Measurements from ENCODE around the gene NTRK2. TPM values are rescaled to one million over a fixed set of nuclear protein-coding genes. Genes with fewer than 3 reads are reported as not detected.

Gene NTRK2
- polyA plus RNA-seq, 3 donors = 7.0 to 11.7 (median 11.1) TPM

GRCh38 chr9:84711936-84712335 is 42.4 kb downstream of the NTRK2 start:
- 63 to 73% (median 69%) methylated on average over 6 of the region's 6 CpGs for WGBS, 3 donors
- H3K27ac ChIP-seq (ENCODE audit: low read depth, low read length) = no peak overlapping the region

- no peak overlapping the region for H3K27ac ChIP-seq (ENCODE audit: low read depth, low read length)
- WGBS, 3 donors = 67 to 87% (median 83%) methylated on average over 3 of the region's 3 CpGs
Measured at GRCh38 chr9:84716217-84716616, 46.7 kb downstream of the NTRK2 start.

GRCh38 chr9:84718476-84718875 is 48.9 kb downstream of the NTRK2 start:
- no peak overlapping the region for H3K27ac ChIP-seq (ENCODE audit: low read depth, low read length)
- WGBS, 3 donors = 59 to 63% (median 61%) methylated on average over 5 of the region's 5 CpGs

- H3K27ac ChIP-seq (ENCODE audit: low read depth, low read length) = no peak overlapping the region
- 84 to 91% (median 89%) methylated on average over 5 of the region's 5 CpGs for WGBS, 3 donors
Measured at GRCh38 chr9:84722388-84722989, 53.0 kb downstream of the NTRK2 start.

GRCh38 chr9:84723426-84723825 is 53.9 kb downstream of the NTRK2 start:
- 80 to 90% (median 88%) methylated on average over 3 of the region's 3 CpGs for WGBS, 3 donors
- no peak overlapping the region for H3K27ac ChIP-seq (ENCODE audit: low read depth, low read length)

GRCh38 chr9:84731696-84732095 is 62.2 kb downstream of the NTRK2 start:
- WGBS, 3 donors = 85 to 91% (median 90%) methylated on average over 7 of the region's 7 CpGs
- H3K27ac ChIP-seq (ENCODE audit: low read depth, low read length) = no peak overlapping the region

- 84 to 91% (median 86%) methylated on average over 10 of the region's 10 CpGs for WGBS, 3 donors
Measured at GRCh38 chr9:84736081-84736480, 66.6 kb downstream of the NTRK2 start.

GRCh38 chr9:84736536-84736935 is 67.0 kb downstream of the NTRK2 start:
- 68 to 81% (median 72%) methylated on average over 1 of the region's 1 CpG for WGBS, 3 donors
- H3K27ac ChIP-seq (ENCODE audit: low read depth, low read length) = no peak overlapping the region

More at GRCh38 chr9:84736081-84736480, 66.6 kb downstream of the NTRK2 start:
- no peak overlapping the region for H3K27ac ChIP-seq (ENCODE audit: low read depth, low read length)

GRCh38 chr9:84738353-84738752 is 68.8 kb downstream of the NTRK2 start:
- 34 to 74% (median 69%) methylated on average over 1 of the region's 1 CpG for WGBS, 3 donors
- H3K27ac ChIP-seq (ENCODE audit: low read depth, low read length) = no peak overlapping the region

- H3K27ac ChIP-seq (ENCODE audit: low read depth, low read length) = no peak overlapping the region
Measured at GRCh38 chr9:84742261-84742660, 72.7 kb downstream of the NTRK2 start.

GRCh38 chr9:84744195-84744594 is 74.7 kb downstream of the NTRK2 start:
- WGBS, 3 donors = 90 to 95% (median 93%) methylated on average over 7 of the region's 7 CpGs

More at GRCh38 chr9:84742261-84742660, 72.7 kb downstream of the NTRK2 start:
- WGBS, 3 donors = 86 to 95% (median 92%) methylated on average over 4 of the region's 4 CpGs

GRCh38 chr9:84744726-84745125 is 75.2 kb downstream of the NTRK2 start:
- WGBS, 3 donors = 90 to 91% (median 91%) methylated on average over 11 of the region's 11 CpGs
- H3K27ac ChIP-seq (ENCODE audit: low read depth, low read length) = no peak overlapping the region

More at GRCh38 chr9:84744195-84744594, 74.7 kb downstream of the NTRK2 start:
- no peak overlapping the region for H3K27ac ChIP-seq (ENCODE audit: low read depth, low read length)

GRCh38 chr9:84748112-84748511 is 78.6 kb downstream of the NTRK2 start:
- WGBS, 3 donors = 70 to 85% (median 73%) methylated on average over 2 of the region's 2 CpGs
- H3K27ac ChIP-seq (ENCODE audit: low read depth, low read length) = no peak overlapping the region

- H3K27ac ChIP-seq (ENCODE audit: low read depth, low read length) = no peak overlapping the region
- 65 to 81% (median 73%) methylated on average over 5 of the region's 5 CpGs for whole genome bisulfite sequencing, 3 donors
Measured at GRCh38 chr9:84750152-84750865, 80.8 kb downstream of the NTRK2 start.

GRCh38 chr9:84751921-84752320 is 82.4 kb downstream of the NTRK2 start:
- 67 to 75% (median 69%) methylated on average over 3 of the region's 3 CpGs for WGBS, 3 donors
- no peak overlapping the region for H3K27ac ChIP-seq (ENCODE audit: low read depth, low read length)

GRCh38 chr9:84754461-84754860 is 84.9 kb downstream of the NTRK2 start:
- H3K27ac ChIP-seq (ENCODE audit: low read depth, low read length) = no peak overlapping the region
- WGBS, 3 donors = 44 to 63% (median 47%) methylated on average over 3 of the region's 3 CpGs

GRCh38 chr9:84754881-84755280 is 85.4 kb downstream of the NTRK2 start:
- whole genome bisulfite sequencing, 3 donors = 69 to 75% (median 74%) methylated on average over 5 of the region's 5 CpGs
- H3K27ac ChIP-seq (ENCODE audit: low read depth, low read length) = no peak overlapping the region

- 79 to 88% (median 87%) methylated on average over 5 of the region's 5 CpGs for WGBS, 3 donors
- no peak overlapping the region for H3K27ac ChIP-seq (ENCODE audit: low read depth, low read length)
Measured at GRCh38 chr9:84755380-84755779, 85.9 kb downstream of the NTRK2 start.

- 64 to 77% (median 76%) methylated on average over 4 of the region's 4 CpGs for WGBS, 3 donors
- no peak overlapping the region for H3K27ac ChIP-seq (ENCODE audit: low read depth, low read length)
Measured at GRCh38 chr9:84756171-84756570, 86.6 kb downstream of the NTRK2 start.

- H3K27ac ChIP-seq (ENCODE audit: low read depth, low read length) = no peak overlapping the region
- WGBS, 3 donors = 31 to 85% (median 62%) methylated on average over 1 of the region's 1 CpG
Measured at GRCh38 chr9:84756731-84757130, 87.2 kb downstream of the NTRK2 start.

All from adipose tissue (tissue), 3 donors.